Pancreas (tissue), 10 donors: ENCODE results near the gene RHEBL1. TPM values are rescaled to one million over a fixed set of nuclear protein-coding genes. Genes with fewer than 3 reads are reported as not detected.

Experiments
- ATAC-seq, 4 donors: fragments of 200-7000 bp; cut with Tn5 transposase; one replicate each; pipeline versions ENCODE4 v1.8.0 to v1.9.1; 2020; ENCODE audit warnings: mild to moderate bottlenecking in 4 of 4, moderate library complexity in 4 of 4
- DNase-seq, 6 donors: peaks; one replicate each; pipeline ENCODE4 v3.0.0-alpha.2; 2020
- FAIRE-seq: peaks from 2 replicates; lab custom pipeline; 2012; peaks lifted over from hg19 to GRCh38; lab: Jason Lieb, UNC
- H3K27ac ChIP-seq, 4 donors: fragments of 200-600 bp; sonication (generic); 1 replicate in 3 of 4; 2 replicates in 1 of 4; pipeline versions ENCODE4 v1.5.0 to v1.8.0; 2020
- H3K27me3 ChIP-seq, 4 donors: fragments of 200-600 bp; one replicate each; pipeline ENCODE4 v1.8.0; 2021
- H3K36me3 ChIP-seq, 3 donors: fragments of 200-600 bp; sonication (generic) in 1 of 3; one replicate each; pipeline versions ENCODE4 v1.5.0 to v1.8.0; 2020 to 2021
- H3K4me1 ChIP-seq, 3 donors: fragments of 200-600 bp; one replicate each; pipeline ENCODE4 v1.8.0; 2021
- H3K4me3 ChIP-seq, 4 donors: fragments of 200-600 bp; sonication (generic) in 2 of 4; one replicate each; pipeline versions ENCODE4 v1.5.0 to v1.8.0; 2020 to 2021
- H3K9me3 ChIP-seq, 4 donors: fragments of 200-600 bp; one replicate each; pipeline ENCODE4 v1.8.0; 2021
- CTCF ChIP-seq, 4 donors: fragments of 200-600 bp; sonication (generic) in 3 of 4; IDR thresholded peaks; one replicate each; pipeline versions ENCODE4 v1.5.0 to v1.8.0; 2021; ENCODE audit warnings: antibody characterized with exemption in 4 of 4
- WGBS, 2 donors: extraction: QIAGEN DNeasy Blood & Tissue Kit; methylation state at CpG; one replicate each; pipeline ENCODE4 v1.1.7; 2013; 5-methylcytosine and 5-hydroxymethylcytosine counted together
- intact Hi-C, 3 donors: fragments of 100-400 bp; cut with DNase I; formaldehyde crosslinking; loops; one replicate each; pipeline versions ENCODE4 v1.11.1 to v1.14.2; 2022
- polyA plus RNA-seq, 2 donors: library from polyadenylated mRNA; stranded (reverse); fragments of 200-250 nt; gene quantifications; one replicate each; pipeline ENCODE4 v1.2.3, GENCODE V29; 2013
- total RNA-seq, 6 donors: library from RNA; stranded (reverse); fragmentation: NEBNext Ultra II Directional in 4 of 6; extraction: Animal tissue kit (Norgen Biotek cat#: 25700) in 4 of 6; gene quantifications; one replicate each; pipeline versions ENCODE4 v1.2.1 to v1.2.4, GENCODE V29; 2021 to 2023
- donor health status: healthy with polysubstance abuse.
- donor health status: DM: no; HTN: no; CAD: no; lungs with moderate emphysema.
- donor health status: DM: no; HTN: no; CAD: no.
- donor health status: control.
- donor health status: control.
- donor health status: Bipolar disorder and iron deficiency.
- donor health status: DM: yes; HTN: yes; CAD: no.
- donor health status: DM: no; HTN: no; CAD: no.
- donor health status: DM: no; HTN: no; CAD: no.
- donor health status: DM: yes; HTN: yes; CAD: no.

RHEBL1 gene
- total and polyA plus RNA-seq, 8 donors, result 0.14 to 0.63 (median 0.25) TPM; not detected in 3

- FAIRE-seq, result no peak
- peak; percentile 79 to 90 (median 84) for TF ChIP-seq CTCF (IDR thresholded peaks at IDR 0.05)
- H3K27me3 ChIP-seq, result peaks cover 0 to 28% (median 4%) of the 10 kb centered on the region in 4 donors
- no peak overlapping the region for H3K27ac ChIP-seq
- intact Hi-C loops, result loop anchor here in 1 of 3 donors (5.0 kb wide), 1 partner anchor 149 kb away; no protein-coding TSS in a partner anchor
- ATAC-seq, result peak; percentile 93 to 97 (median 95)
- H3K4me3 ChIP-seq, result no peak overlapping the region
- no peaks in the 10 kb centered on the region for H3K36me3 ChIP-seq
- peaks cover 0 to 14% (median 6%) of the 10 kb centered on the region in 3 donors for H3K4me1 ChIP-seq
- peak; percentile 71 to 92 (median 76) for DNase-seq
- H3K9me3 ChIP-seq, result no peaks in the 10 kb centered on the region
- WGBS, 2 donors, result 1 to 2% methylated on average over 18 of the region's 18 CpGs
Observed at GRCh38 chr12:49088150-49088931, 18.6 kb upstream of the RHEBL1 start.

- intact Hi-C loops, result loop anchor here in 1 of 3 donors (5.0 kb wide), 1 partner anchor 151 kb away; no protein-coding TSS in a partner anchor
- DNase-seq, result no peak
Observed at GRCh38 chr12:49086116-49086515, 16.3 kb upstream of the RHEBL1 start.

GRCh38 chr12:49084438-49084837 lies 14.7 kb upstream of the RHEBL1 start:
- Histone ChIP-seq H3K4me1 (no peaks in the 10 kb centered on the region), H3K27me3 (peaks cover 0 to 9% (median 1%) of the 10 kb centered on the region in 4 donors), H3K36me3 (no peaks in the 10 kb centered on the region), H3K9me3 (no peaks in the 10 kb centered on the region), H3K4me3 (no peak overlapping the region), H3K27ac (no peak overlapping the region)
- intact Hi-C loops, result no loop called here
- FAIRE-seq (no peak), DNase-seq (no peak), ATAC-seq (no peak)
- TF ChIP-seq CTCF (IDR thresholded peaks at IDR 0.05), result no peak
- 96 to 97% methylated on average over 3 of the region's 3 CpGs for whole genome bisulfite sequencing, 2 donors

More at GRCh38 chr12:49086116-49086515, 16.3 kb upstream of the RHEBL1 start:
- ATAC-seq, result no peak
- no peaks in the 10 kb centered on the region for H3K36me3 ChIP-seq
- H3K27me3 ChIP-seq, result peaks cover 0 to 15% (median 4%) of the 10 kb centered on the region in 4 donors
- FAIRE-seq, result no peak
- no peak overlapping the region for H3K27ac ChIP-seq
- 71 to 82% methylated on average over 3 of the region's 3 CpGs for WGBS, 2 donors
- no peak for TF ChIP-seq CTCF (IDR thresholded peaks at IDR 0.05)
- H3K4me3 ChIP-seq, result no peak overlapping the region
- H3K4me1 ChIP-seq, result peaks cover 0 to 10% (median 6%) of the 10 kb centered on the region in 3 donors
- H3K9me3 ChIP-seq, result no peaks in the 10 kb centered on the region

- FAIRE-seq (no peak), DNase-seq (no peak), ATAC-seq (no peak)
- no peaks in the 10 kb centered on the region for H3K9me3 ChIP-seq
- no peaks in the 10 kb centered on the region for H3K36me3 ChIP-seq
- no peaks in the 10 kb centered on the region for H3K27me3 ChIP-seq
- H3K4me3 ChIP-seq, result no peak overlapping the region
- TF ChIP-seq CTCF (IDR thresholded peaks at IDR 0.05), result no peak
- no peaks in the 10 kb centered on the region for H3K4me1 ChIP-seq
- intact Hi-C loops, result no loop called here
- WGBS, 2 donors, result 38 to 53% methylated on average over 1 of the region's 1 CpG
- no peak overlapping the region for H3K27ac ChIP-seq
Observed at GRCh38 chr12:49079793-49080192, 10.0 kb upstream of the RHEBL1 start.

GRCh38 chr12:49070971-49071370 lies 1.2 kb upstream of the RHEBL1 start:
- H3K27ac ChIP-seq, result no peak overlapping the region
- no peak overlapping the region for H3K4me3 ChIP-seq
- ATAC-seq, result no peak
- no peaks in the 10 kb centered on the region for H3K27me3 ChIP-seq
- H3K4me1 ChIP-seq, result peaks cover 0 to 5% (median 4%) of the 10 kb centered on the region in 3 donors
- DNase-seq, result no peak
- H3K36me3 ChIP-seq, result no peaks in the 10 kb centered on the region
- no peak for TF ChIP-seq CTCF (IDR thresholded peaks at IDR 0.05)
- intact Hi-C loops, result no loop called here
- FAIRE-seq, result no peak
- 81 to 86% methylated on average over 11 of the region's 11 CpGs for WGBS, 2 donors
- H3K9me3 ChIP-seq, result no peaks in the 10 kb centered on the region
